NCI-H526 treated with DMSO at 0.1 percent for 48 hours (cell line): ENCODE results near the gene PGBD5.
A peak's percentile ranks its signal among the peaks of the same experiment; 100 is the strongest.
"Not testable (repeated sequence)": the region's sequence is repeated elsewhere in the genome, so short reads cannot be mapped to it uniquely, and the experiment has no call there.

Experiments used
- DNase-seq: peaks from one replicate; lab custom pipeline; 2025; lab: John Stamatoyannopoulos, UW

PGBD5 gene, protein sequence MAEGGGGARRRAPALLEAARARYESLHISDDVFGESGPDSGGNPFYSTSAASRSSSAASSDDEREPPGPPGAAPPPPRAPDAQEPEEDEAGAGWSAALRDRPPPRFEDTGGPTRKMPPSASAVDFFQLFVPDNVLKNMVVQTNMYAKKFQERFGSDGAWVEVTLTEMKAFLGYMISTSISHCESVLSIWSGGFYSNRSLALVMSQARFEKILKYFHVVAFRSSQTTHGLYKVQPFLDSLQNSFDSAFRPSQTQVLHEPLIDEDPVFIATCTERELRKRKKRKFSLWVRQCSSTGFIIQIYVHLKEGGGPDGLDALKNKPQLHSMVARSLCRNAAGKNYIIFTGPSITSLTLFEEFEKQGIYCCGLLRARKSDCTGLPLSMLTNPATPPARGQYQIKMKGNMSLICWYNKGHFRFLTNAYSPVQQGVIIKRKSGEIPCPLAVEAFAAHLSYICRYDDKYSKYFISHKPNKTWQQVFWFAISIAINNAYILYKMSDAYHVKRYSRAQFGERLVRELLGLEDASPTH

DNA sequence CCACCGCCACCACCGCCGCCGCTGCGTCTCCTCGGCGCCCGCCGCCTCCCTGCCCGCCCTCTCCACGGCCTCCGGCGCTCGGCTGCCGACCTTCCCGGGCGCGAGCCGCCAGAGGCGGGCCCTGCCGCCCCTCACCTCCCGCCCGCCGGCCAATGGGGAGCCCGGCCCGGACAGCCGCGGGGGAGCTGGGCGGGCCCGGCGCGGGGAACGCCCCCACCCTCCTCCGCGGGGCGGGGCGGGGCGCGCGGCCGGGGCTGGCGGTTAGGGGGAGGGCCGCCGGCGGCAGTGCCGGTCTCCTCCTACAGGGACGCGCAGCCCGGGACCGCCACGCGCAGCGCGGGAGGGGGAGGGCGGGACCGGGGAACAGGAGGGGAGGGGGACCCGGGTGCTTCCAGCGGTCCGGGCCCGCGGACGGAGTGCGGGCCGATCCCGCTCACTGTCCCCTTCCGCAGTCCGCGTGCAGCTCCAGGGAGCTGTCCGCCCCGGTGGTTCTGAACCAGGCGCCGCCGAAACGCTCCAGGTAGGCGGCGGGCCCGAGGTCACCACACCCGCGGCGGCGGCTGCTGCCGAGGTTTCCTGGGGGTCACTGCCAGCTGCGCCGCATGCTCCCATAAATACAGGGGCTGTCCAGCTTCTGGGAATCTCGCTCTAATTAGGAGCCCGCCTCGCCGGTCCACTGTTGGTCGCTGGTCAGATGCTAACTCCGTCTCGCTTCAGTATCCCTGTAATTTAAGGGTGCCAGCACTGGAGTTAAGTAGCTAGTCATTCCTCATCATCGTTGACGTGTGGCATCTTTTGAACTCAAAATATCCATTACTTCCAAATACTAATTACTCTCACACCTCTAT is at the start of gene PGBD5:
TSS of gene PGBD5 (minus strand) at position 87 of the 848 bp plus-strand sequence. CDS start 404 bp downstream, outside the sequence.
- peak; percentile 63 for DNase-seq

DNA sequence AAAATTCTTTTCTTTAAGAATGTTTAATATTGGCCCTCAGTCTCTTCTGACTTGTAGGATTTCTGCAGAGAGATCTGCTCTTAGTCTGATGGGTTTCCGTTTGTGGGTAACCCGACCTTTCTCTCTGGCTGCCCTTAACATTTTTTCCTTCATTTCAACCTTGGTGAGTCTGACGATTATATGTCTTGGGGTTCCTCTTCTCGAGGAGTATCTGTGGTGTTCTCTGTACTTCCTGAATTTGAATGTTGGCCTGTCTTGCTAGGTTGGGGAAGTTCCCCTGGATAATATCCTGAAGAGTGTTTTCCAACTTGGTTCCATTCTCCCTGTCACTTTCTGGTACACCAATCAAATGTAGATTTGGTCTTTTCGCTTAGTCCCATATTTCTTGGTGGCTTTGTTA is 48.8 kb upstream of the PGBD5 start:
- not testable (repeated sequence) for DNase-seq

DNA sequence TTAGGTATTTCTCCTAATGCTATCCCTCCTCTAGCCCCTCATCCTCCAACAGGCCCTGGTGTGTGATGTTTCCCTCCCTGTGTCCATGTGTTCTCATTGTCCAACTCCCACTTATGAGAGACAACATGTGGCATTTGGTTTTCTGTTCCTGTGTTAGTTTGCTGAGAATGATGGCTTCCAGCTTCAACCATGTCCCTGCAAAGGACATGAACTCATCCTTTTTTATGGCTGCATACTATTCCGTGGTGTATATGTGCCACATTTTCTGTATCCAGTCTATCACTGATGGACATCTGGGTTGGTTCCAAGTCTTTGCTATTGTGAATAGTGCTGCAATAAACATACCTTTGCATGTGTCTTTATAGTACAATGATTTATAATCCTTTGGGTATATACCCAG is 44.6 kb upstream of the PGBD5 start:
- not testable (repeated sequence) for DNase-seq

DNA sequence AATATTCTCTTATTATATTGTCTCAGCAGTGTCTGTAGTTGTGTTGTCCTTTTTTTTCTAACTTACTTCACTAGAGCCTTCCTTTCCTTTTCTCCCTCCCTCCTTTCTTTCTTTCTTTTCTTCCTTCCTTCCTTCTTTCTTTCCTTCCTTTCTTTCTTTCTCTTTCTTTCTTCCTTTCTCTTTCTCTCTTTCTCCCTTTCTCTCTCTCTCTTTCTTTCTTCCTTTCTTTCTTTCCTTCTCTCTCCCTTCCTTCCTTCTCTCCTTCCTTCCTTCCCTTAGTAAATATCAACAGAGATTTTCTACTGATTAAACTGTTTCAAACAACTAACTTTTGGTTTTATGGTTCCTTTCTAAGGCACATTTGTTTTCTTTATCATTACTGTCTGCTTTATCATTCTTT is 43.1 kb upstream of the PGBD5 start:
- DNase-seq, result no peak

DNA sequence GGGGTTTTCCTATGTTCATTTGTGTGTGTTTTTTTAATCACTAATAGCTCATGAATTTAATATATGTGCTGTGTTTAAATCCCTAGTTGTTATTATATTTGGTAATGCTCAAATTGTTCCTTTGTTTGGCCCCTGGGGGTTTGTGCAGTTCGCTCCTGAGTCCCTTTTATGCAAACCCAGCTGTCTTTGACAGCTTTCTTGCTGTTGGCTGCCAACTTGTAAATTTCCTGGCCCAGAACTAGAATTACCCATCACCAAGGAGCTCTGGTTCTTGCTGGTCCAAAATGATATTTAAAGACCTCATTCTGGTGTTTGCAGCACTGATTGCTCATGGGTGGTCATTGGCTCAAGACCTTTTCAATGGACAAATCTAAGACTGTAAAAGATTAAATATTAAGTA is 39.6 kb upstream of the PGBD5 start:
- DNase-seq, result no peak

DNA sequence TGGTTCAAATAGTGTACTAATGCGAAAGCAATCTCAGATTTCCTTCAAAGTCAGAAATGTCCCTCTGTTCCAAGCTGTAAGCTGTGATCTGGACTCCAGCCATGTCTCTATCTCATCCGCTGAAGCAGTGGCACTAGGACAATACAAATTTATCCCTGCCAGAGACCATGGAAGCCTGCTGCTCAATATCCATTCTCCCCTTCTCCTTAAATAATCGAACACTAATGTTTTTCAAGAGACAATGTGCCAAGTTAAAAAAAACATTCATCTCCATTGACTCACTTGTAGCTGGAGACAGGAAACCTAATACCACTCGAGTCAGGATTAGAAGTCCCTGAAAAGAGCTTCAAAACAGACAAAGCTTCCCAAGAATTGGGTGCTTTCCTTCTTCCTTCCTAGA is 38.5 kb upstream of the PGBD5 start:
- no peak for DNase-seq

DNA sequence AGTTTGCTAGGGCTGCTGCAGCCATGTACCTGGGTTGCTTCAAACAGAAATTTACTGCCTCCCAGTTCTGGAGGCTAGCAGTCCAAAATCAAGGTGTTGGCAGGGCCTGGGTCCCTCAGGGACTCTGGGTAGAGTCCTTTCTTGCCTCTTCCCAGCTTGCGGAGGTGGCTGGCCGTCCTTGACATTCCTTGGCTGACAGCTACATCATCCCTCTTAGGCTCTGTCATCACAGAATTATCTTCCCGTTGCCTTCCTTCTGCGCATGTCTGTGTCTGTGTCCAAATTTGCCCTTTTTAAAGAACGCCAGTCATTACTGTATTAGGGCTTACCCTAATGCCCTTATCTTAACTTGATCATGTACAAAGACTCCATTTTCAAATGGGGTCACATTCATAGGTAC is 37.6 kb upstream of the PGBD5 start:
- no peak for DNase-seq

DNA sequence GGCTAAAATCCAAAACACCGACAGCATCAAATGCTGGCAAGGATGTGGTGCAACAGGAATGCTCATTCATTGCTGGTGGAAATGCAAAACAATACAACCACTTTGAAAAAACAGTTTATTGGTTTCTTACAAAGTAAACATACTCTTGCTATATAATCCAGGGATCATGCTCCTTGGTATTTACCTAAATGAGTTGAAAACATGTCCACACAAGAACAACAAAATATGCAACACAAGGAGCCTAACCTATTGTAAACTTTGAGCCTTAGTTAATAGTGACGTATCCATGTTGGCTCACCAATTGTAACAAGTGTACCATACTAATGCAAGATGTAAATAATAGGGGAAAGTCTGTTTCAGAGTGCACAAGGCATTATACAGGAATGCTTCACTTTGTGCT is 37.2 kb upstream of the PGBD5 start:
- DNase-seq, result no peak

DNA sequence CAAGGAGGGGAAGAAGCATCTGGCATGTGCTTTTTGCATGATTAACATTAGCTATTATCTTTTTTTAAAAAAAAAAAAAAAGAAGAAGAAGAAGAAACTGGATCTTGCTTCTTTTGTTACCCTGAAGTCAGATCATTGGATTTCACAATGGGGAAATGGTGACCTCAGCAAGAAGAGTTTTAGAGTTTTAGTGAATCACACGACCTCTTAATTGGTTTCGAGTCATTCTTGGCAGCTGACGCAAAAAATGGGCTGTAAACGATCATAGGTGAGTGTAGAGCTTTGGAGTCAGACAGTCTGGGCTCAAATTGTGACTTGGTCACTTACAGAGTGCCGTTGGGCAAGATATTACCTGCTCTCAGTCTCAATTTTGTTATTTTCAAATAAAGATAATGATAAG is 33.3 kb upstream of the PGBD5 start:
- no peak for DNase-seq

DNA sequence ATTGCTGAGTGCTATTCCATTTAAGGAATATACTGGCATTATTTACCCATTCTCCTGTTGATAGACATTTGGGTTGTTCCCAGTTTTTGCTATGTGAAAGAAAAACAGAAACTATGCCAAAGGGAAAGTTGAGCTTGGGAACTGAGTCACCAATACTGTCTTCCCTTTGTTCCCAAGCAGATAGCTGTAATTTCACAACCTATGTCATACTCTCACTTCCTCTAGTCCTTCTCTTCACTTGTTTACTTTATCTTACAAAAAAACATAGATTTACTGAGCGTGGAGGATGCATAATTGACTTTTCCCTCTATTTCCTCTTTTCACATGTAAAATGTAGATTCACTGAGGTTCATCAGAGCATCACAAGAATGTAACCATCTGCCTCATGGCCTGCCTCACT is 32.4 kb upstream of the PGBD5 start:
- no peak for DNase-seq

DNA sequence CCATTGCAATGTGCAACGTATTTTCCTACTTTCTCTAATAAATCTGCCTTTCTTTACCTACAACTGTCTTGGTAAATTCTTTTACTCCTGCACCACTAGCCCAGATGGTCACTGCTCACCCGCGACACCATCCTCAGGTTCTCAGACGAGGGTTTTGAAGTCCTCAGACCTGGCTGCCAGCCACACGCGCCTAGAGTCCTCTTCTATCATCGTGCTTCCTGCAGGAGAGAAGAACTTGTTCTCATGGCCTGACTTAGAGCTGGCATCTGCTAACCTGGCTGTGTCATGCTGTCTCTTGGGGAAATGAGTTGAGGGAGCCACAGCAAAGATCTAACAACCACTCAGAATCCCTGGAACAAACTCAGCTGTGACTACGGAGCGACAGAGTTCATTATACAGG is 30.3 kb upstream of the PGBD5 start:
- no peak for DNase-seq

DNA sequence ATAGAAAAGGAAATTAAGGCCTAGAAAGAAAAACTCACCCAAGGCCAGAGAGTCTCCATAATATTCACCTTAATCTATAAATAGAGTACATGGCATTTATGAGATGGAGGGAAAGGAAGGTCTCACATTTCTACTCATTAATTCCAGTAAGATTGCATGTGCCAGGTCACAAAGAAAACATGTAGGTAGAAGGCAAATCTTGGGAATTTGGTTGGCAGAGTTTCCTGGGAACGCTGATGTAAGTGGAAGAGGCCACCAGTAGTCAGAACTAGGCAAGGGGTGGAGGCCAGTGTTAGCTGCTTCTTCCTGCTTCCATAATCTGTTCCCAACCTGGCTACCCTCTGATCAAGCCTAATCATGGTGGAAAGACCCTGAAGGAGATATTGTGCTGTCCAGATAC is 29.2 kb upstream of the PGBD5 start:
- DNase-seq, result no peak

DNA sequence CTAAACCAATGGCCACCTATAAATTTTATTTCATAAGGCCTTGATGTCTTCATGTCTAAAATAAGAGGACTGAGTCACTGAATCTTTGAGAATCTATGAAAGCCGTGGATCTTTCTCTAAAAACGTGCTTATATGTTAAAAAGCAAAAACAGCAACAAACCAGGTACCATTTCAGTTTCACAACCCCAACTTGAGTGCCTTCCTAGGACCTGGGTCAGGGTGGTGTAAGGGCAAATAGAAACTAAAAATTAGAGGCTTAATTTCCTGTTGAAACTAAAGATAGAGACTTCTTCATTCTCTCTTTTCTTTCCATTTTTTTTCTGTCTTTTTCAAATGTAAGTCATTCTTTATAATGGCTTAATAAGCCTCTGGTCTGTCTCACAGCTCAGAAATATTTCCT is 27.2 kb upstream of the PGBD5 start:
- DNase-seq, result no peak

DNA sequence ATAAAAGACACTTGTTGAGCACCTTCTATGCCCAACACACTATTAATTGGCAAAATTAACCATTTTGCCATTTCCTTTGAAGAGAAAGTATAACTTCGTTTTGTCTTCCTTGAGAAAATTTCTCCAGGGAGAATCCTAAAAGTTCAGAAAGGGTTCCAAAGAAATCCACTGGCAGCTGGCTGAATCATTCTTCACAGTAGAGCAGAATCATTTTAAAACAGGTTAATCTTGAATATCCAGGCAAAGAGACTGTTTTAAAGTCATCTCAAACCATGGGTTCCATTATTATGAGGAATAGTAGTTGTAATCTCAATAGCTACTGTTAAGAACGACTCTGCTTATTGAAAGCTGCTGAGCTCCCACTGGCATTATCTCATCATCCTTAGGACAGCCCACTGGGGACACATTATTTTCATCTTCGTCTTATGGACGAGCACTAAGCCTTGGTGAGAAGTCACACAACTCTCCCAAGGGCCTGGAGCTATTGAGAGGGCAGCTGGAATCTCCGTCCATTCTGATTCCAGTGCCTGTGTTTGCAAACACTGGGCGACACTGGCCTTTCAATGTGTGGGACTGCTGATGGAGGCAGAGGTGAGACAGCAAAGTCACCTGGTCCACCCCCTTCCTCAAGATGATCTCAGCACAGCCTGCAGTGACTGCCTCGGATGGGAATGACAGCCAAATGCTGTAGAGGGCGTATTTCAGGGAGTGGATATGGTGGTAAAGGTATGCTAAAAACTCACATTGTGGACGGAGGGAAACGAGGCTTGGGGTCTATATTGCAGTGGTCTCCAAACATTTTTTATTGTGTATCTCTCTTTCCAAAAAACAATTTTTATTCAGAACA is 15.3 kb upstream of the PGBD5 start:
- DNase-seq, result no peak

DNA sequence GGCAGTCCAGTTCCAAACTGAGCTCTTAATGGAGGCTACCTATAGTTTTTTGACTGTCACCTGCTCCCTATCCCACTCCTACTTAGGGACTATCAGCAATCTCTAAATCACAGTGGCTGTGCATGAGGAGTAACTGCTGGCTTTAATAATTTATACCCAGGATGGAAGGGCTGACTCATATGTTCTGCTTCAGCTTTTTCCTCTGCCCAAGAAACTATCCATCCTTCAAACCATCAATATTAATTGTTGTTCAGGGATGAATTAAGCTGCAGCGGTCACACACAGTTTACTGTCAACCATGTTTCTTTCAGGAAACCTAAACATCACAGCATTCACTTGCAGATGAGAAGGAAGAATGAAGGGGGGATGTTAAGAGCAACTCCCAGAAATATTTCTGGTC is 9.0 kb upstream of the PGBD5 start:
- no peak for DNase-seq

DNA sequence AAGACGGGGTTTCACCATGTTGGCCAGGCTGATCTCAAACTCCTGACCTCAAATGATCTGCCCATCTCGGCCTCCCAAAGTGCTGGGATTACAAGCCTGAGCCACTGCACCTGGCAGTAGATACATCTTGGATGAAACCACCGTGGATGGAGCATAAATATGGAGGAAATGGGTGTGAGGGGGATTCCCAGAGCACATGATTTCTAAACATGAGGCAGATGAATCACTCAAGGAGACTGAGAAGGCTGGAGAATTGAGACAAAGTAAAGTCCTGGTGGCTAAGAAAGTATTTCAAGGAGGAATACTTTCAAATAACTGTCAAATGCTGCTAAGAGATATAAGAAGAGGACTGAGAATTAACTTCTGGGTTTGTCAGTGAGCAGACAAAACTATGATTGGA is 5.4 kb upstream of the PGBD5 start:
- no peak for DNase-seq

DNA sequence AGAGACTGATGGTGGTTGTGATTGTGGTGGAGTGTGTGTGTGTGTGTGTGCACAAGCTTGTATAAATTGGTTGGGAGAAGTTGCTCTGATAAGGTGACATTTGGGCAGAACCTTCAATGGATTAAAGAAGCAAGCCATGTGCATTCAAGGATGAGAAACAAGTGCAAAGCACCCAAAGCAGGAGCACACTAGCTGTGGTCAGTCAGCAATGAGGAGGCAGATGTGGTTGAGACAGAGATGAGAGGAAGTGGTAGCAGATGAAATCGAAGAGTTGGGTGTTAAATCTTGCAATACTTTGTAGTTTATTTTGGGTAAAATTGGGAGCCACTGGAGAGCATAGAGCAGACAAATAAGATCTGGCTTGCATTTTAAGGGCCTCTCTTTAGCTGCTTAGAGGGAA is 4.4 kb upstream of the PGBD5 start:
- DNase-seq, result no peak

DNA sequence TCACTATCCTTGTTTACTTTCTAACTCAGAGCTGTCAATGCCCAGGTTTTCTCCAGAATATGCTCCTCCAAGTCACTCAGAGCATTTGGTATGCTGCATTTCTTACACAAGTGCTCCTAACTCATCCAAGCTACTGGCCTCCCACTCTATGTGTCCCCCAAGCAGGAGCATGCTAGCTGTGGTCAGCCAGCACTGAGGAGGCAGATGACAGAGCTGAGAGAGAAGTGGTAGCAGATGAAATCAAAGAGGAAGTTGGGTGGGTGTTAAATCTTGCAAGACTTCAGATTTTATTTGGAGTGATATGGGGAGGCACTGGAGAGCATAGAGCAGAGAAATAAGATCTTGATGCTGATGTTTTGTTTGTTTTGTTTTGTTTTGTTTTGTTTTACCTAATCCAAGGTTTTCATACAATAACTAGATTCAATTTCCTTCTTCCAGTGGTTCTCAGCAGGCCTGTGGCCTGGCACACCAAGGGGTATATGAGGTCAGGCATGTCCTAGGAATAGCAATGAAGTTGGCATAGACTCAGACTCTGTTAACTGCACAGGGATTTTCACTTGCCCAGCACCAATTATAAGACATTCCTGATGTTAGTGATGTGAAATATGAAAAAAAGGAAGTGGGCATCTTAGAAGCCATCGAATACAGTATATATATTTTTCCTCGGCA is 3.1 kb upstream of the PGBD5 start:
- DNase-seq, result no peak

DNA sequence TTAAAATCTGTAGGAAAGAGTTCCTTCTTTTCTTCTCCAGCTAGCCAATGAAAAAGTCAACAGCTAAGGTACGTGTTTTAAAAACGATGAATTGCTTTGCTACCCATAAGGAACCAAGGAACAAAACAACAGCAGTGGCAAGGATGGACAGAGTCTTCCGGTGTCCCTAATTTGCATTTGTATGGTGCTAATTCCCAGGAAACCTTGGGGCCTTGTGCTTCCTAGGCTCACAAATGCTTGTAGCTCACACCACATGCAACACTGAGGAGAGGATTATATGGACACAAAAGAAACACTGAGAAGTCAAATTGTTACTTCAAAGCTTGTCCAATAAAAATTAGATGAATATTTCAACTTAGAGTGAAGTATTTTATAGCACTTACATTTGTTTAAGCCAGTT is 1.8 kb upstream of the PGBD5 start:
- peak; percentile 14 for DNase-seq

DNA sequence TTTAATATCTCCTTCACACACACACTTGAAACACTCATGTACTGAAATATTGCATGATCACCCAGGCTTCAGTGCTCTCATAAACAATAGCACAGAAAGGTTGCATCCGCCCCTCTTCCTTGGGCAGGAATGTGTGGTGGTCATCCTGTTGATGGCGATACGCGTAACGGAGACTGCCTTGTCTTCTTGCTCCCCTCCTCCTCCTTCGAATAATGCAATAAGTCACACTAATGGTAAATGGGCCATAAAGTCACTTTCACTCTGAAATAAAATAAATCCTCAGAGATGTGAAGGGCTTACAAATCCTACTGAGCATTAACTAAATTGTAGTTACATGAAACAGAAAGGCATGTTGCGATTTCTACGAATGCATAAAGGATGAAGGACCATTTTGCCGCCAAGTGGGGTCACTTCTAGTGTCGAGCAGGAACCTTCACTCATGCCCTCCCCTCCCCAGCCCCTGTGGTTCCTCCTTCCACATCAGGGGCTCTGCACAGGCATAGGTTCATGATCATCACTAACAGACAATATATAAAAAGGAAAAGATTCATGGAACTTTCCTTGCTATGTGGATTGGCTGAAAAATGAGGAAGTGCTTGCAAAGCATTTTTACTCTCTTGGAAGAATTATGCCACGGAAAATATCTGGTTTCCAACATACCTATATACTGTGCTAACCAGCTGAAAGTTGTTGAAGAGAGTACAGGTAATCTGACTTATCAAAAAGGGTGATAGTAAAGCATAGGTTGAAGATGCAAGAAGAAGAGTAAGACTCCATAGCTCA is 1.2 kb upstream of the PGBD5 start:
- DNase-seq, result no peak
